Head of caudate nucleus (tissue), 42 donors: ENCODE measurements around the gene LGI4.

Experiments
- DNase-seq, 42 donors: peaks; one replicate each; pipeline versions ENCODE4 v3.0.0 to v3.0.0-alpha.2; 2020 to 2021; ENCODE audit warnings: mixed read lengths in 7 of 42
- intact Hi-C: fragments of 100-400 bp; cut with DNase I; formaldehyde crosslinking; loops from one replicate; pipeline ENCODE4 v1.15.0; 2022

Gene LGI4

GRCh38 chr19:35077411-35078223, 57.2 kb downstream of the LGI4 start:
- intact Hi-C loops: no loop called here
- DNase-seq: no peak

- intact Hi-C loops: no loop called here
- no peak for DNase-seq
These were observed 58.2 kb downstream of the LGI4 start for GRCh38 chr19:35076657-35077056.

DNA sequence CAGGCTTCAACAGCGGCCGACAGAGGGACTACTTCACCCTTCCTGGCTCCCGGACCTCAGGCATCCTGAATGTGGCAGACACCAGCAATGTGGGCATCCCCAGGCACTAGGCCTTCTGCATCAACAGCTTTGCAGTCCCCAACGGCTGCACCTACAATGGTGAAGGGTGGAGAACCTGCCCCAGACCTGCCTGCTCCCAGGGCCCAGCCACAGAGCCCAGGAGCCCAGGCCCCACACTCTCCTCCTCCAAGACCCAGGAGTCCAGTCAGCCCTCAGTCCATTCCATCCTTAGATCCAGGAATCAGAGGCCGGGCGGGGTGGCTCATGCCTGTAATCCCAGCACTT, 58.9 kb downstream of the LGI4 start:
- intact Hi-C loops: no loop called here
- DNase-seq: no peak

- DNase-seq: no peak
- intact Hi-C loops: no loop called here
These were observed 59.4 kb downstream of the LGI4 start for GRCh38 chr19:35075202-35076025.
